ENCODE data around the gene ISG15. TPM values are rescaled to one million over a fixed set of nuclear protein-coding genes. Genes with fewer than 3 reads are reported as not detected.

Gene ISG15
- total and polyA plus RNA-seq, 10 donors: 23.3 to 230 (median 58.8) TPM

GRCh38 chr1:1041873-1042272 lies 28.6 kb downstream of the ISG15 start:
- Histone ChIP-seq H3K27me3 (replicated peaks in 1 of 7) (peaks cover 0 to 38% (median 16%) of the 10 kb centered on the region in 7 donors), H3K4me1 (peaks cover 13 to 29% (median 22%) of the 10 kb centered on the region in 6 donors), H3K27ac (no peak overlapping the region), H3K9me3 (peaks cover 0 to 3% (median 0%) of the 10 kb centered on the region in 8 donors), H3K4me3 (no peak overlapping the region), H3K36me3 (peaks cover 0 to 27% (median 0%) of the 10 kb centered on the region in 6 donors)
- DNase-seq: no peak
- intact Hi-C loops (cut with DNase I; ENCODE audit: low total_unique reads): no loop called here
- TF ChIP-seq, protein P1, sequence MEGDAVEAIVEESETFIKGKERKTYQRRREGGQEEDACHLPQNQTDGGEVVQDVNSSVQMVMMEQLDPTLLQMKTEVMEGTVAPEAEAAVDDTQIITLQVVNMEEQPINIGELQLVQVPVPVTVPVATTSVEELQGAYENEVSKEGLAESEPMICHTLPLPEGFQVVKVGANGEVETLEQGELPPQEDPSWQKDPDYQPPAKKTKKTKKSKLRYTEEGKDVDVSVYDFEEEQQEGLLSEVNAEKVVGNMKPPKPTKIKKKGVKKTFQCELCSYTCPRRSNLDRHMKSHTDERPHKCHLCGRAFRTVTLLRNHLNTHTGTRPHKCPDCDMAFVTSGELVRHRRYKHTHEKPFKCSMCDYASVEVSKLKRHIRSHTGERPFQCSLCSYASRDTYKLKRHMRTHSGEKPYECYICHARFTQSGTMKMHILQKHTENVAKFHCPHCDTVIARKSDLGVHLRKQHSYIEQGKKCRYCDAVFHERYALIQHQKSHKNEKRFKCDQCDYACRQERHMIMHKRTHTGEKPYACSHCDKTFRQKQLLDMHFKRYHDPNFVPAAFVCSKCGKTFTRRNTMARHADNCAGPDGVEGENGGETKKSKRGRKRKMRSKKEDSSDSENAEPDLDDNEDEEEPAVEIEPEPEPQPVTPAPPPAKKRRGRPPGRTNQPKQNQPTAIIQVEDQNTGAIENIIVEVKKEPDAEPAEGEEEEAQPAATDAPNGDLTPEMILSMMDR (IDR thresholded peaks at IDR 0.05 in 8 of 11, conservative IDR thresholded peaks at IDR 0.05 in 3 of 11): no peak
- TF ChIP-seq POLR2AphosphoS5 (IDR thresholded peaks at IDR 0.05): no peak
- no peak for TF ChIP-seq POLR2A (IDR thresholded peaks at IDR 0.05)
- 90 to 97% (median 94%) methylated on average over 13 to 25 of the region's 25 CpGs for WGBS, 5 donors

DNA sequence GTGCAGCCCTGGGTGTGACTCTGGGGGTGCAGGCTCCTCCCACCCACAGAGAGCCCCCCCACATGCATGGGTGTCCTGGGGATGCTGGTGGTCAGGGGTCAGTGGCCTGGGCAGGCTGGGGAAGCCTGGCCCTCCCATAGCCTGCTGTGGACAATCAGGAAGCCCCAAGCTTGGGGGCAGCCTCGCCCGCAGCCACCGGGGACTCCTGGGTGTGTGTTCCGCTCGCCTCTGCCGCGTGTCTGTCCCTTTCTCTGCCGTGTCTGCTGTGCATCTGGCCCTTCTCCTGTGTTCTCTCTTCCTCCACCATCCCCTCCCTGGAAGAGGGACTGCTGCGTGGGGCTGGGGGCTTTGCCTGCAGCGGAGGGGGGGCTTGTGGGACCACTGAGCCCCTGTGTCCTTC lies 29.5 kb downstream of the ISG15 start:
- peaks cover 13 to 29% (median 22%) of the 10 kb centered on the region in 6 donors for H3K4me1 ChIP-seq
- peaks cover 0 to 3% (median 0%) of the 10 kb centered on the region in 8 donors for H3K9me3 ChIP-seq
- TF ChIP-seq, protein P1 (IDR thresholded peaks at IDR 0.05 in 8 of 11, conservative IDR thresholded peaks at IDR 0.05 in 3 of 11): no peak
- TF ChIP-seq POLR2AphosphoS5 (IDR thresholded peaks at IDR 0.05): no peak
- TF ChIP-seq POLR2A (IDR thresholded peaks at IDR 0.05): no peak
- H3K4me3 ChIP-seq: no peak overlapping the region
- DNase-seq: no peak
- intact Hi-C loops (cut with DNase I; ENCODE audit: low total_unique reads): no loop called here
- H3K27ac ChIP-seq: no peak overlapping the region
- WGBS, 5 donors: 83 to 92% (median 86%) methylated on average over 8 to 10 of the region's 10 CpGs
- H3K27me3 ChIP-seq (replicated peaks in 1 of 7): peaks cover 0 to 31% (median 16%) of the 10 kb centered on the region in 7 donors
- peaks cover 0 to 37% (median 0%) of the 10 kb centered on the region in 6 donors for H3K36me3 ChIP-seq

DNA sequence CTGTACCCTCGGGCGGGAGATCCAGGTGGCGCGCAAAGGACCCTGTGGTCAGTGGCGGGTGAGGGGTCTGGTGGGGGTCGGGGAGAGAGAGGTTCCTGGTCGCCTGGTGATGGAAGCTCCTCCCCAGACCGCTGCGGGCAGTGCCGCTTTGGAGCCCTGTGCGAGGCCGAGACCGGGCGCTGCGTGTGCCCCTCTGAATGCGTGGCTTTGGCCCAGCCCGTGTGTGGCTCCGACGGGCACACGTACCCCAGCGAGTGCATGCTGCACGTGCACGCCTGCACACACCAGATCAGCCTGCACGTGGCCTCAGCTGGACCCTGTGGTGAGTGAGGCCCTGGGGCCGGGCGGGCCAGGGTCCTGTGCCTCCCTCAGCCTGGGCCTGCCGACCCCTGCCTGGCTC lies 30.1 kb downstream of the ISG15 start:
- 94 to 96% (median 95%) methylated on average over 24 to 27 of the region's 27 CpGs for WGBS, 5 donors
- no peak overlapping the region for H3K4me3 ChIP-seq
- no peak for DNase-seq

GRCh38 chr1:1043921-1044320 lies 30.6 kb downstream of the ISG15 start:
- H3K4me3 ChIP-seq: no peak overlapping the region
- H3K27ac ChIP-seq: no peak overlapping the region
- H3K27me3 ChIP-seq (replicated peaks in 1 of 7): peaks cover 0 to 22% (median 16%) of the 10 kb centered on the region in 7 donors
- H3K36me3 ChIP-seq: peaks cover 0 to 39% (median 0%) of the 10 kb centered on the region in 6 donors
- DNase-seq: no peak
- peaks cover 13 to 18% (median 17%) of the 10 kb centered on the region in 6 donors for H3K4me1 ChIP-seq
- 95 to 96% (median 96%) methylated on average over 13 to 33 of the region's 33 CpGs for WGBS, 5 donors
- intact Hi-C loops (cut with DNase I; ENCODE audit: low total_unique reads): no loop called here
- TF ChIP-seq, protein P1 (IDR thresholded peaks at IDR 0.05 in 8 of 11, conservative IDR thresholded peaks at IDR 0.05 in 3 of 11): no peak
- no peak for TF ChIP-seq POLR2AphosphoS5 (IDR thresholded peaks at IDR 0.05)
- no peak for TF ChIP-seq POLR2A (IDR thresholded peaks at IDR 0.05)
- peaks cover 0 to 3% (median 0%) of the 10 kb centered on the region in 8 donors for H3K9me3 ChIP-seq

More for the DNA sequence above, 30.1 kb downstream of the ISG15 start:
- Histone ChIP-seq H3K36me3 (peaks cover 0 to 39% (median 0%) of the 10 kb centered on the region in 6 donors), H3K27ac (no peak overlapping the region), H3K9me3 (peaks cover 0 to 3% (median 0%) of the 10 kb centered on the region in 8 donors), H3K4me1 (peaks cover 13 to 23% (median 21%) of the 10 kb centered on the region in 6 donors), H3K27me3 (replicated peaks in 1 of 7) (peaks cover 0 to 27% (median 16%) of the 10 kb centered on the region in 7 donors)
- TF ChIP-seq POLR2A (IDR thresholded peaks at IDR 0.05): no peak
- TF ChIP-seq, protein P1 (IDR thresholded peaks at IDR 0.05 in 8 of 11, conservative IDR thresholded peaks at IDR 0.05 in 3 of 11): no peak
- no peak for TF ChIP-seq POLR2AphosphoS5 (IDR thresholded peaks at IDR 0.05)
- intact Hi-C loops (cut with DNase I; ENCODE audit: low total_unique reads): no loop called here
